ENCODE data around the gene CES1.
"Not testable (repeated sequence)": the region's sequence is repeated elsewhere in the genome, so short reads cannot be mapped to it uniquely, and the experiment has no call there.

The CES1 gene

GRCh38 chr16:55790240-55790639, 42.7 kb downstream of the CES1 start:
- DNase-seq (ENCODE audit: low read depth), result not testable (repeated sequence)

DNA sequence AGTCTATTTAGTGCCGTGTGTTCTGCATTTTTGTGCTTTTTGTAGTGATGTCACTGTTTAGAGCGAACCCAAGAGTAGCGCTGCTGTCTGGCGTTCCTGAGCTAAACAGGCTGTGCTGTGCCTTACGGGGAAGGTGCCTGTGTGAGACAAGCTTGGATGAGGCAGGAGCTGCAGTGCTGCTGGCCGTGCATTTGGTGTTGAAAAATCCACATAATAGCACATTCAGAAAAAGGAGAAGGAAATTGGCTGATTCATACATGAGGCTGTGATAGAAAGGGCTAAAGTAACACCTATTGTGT, 50.2 kb downstream of the CES1 start:
- not testable (repeated sequence) for DNase-seq (ENCODE audit: low read depth)

DNA sequence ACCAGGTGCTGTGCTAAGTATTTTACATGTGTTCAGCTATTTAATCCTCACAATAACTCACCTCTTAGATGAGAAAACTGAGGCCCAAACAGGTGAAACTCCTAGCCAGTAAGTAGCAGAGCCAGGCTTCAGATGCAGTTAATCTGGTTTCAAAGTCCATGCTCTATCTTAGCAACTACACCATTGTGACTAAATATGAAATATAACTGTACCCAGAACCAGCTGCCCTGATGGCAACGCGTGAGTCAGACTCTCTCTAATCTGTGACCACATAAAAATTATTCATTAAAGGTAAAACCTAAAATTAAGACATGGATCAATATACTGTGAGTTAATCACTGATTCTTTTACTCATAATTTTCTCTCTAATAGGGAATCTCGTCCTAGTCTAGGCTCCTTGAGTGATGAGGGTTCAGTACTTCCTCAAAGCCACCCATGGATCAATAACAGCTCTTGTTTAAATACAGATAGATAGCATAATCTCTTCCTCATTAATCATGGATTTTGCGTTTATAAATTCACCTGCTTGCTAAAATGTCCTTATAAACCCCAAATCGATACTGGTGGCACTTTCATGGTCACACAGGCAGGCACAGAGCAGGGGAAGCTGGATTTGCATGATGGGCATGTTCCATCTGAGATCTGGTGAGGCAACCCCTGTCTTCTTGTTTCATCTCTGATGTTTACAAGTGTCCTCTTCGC, 50.7 kb downstream of the CES1 start:
- DNase-seq (ENCODE audit: low read depth), result not testable (repeated sequence)

DNA sequence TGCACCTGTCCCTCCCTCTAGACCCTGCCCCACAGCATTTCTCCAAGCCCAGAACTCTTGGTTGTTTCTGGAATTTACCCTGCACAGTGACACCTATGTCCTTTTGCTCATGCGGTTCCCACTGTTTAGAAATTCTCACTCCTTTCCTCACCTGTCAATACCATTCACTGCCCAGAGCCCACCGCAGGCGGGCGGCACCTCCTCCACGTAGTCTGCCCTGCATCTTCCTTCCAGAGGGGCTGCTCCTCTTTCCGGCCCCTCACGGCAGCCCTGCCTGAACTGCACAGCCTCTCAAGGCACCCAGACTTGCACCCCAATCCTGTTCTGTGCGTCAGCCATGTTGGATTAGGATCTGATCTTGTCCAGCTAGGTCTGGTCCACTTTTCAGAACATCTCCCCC, 51.4 kb downstream of the CES1 start:
- not testable (repeated sequence) for DNase-seq (ENCODE audit: low read depth)

DNA sequence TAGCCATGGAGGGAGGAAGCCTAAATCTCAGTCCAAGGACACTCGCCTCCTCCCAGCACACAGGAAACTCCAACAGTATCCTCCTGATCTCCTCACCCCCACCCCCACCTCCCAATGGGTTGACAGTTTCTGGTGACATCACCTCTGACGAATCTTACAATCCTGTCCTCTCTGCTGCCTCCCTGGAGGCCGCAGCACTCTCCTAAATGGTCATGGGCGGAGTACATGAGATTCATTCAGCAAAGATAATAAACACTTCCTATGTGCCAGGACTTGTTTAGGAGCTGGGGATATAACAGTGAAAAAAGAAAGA, 52.8 kb downstream of the CES1 start:
- DNase-seq (ENCODE audit: low read depth), result not testable (repeated sequence)

- no peak for DNase-seq (ENCODE audit: low read depth)
Observed at GRCh38 chr16:55779402-55780094, 53.3 kb downstream of the CES1 start.

DNA sequence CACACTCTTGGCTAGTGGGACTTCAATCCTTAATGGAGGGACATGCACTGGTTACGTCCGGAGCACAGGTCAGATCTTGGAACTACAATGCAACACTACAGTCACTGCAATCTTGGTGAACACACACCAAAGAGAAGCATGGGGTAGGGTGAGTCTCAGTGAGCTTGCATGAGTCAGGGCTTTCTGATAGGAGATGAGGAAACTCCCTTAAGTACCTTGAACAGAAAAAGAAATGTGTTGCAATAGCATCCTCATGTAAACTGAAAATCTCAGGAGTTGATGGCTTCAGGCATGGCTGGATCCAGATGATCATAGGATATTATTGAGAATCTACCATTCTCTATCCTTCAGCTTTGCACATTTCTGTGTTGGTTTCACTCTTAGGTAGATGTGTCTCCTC, 54.1 kb downstream of the CES1 start:
- DNase-seq (ENCODE audit: low read depth), result no peak

GRCh38 chr16:55775857-55776256, 57.0 kb downstream of the CES1 start:
- no peak for DNase-seq (ENCODE audit: low read depth)

DNA sequence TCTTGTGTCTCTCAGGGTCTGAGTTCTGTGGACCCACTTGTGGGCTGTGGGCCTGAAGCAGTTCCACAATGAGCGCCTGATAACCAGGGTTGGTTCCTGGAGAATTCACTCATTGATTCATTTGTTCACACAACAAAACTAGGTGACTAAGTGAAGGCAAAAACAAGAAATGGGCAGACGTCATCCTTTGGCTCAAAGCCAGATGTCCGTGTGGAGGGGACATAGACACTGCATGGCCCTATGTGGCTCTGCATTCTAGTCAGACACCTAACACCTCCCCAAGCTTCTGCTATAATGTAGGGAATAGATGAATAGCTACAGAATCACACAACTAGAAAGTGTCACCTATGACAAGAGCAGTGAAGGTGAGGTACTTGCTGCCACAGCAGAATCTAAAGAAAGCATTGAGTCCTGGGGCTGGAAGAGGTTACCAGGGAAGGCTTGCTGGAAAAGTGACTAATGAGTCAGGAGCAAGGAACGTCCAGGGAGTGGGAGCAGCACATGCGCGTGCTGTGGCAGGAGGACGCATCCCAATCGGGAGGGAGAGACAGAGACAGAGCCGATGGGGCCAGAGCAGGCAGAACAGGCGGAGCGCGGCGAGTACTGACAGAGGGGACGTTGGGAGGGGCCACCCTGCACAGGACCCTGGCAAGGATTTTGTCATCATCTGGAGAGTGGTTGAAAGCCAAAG, 58.9 kb downstream of the CES1 start:
- DNase-seq (ENCODE audit: low read depth), result no peak

DNA sequence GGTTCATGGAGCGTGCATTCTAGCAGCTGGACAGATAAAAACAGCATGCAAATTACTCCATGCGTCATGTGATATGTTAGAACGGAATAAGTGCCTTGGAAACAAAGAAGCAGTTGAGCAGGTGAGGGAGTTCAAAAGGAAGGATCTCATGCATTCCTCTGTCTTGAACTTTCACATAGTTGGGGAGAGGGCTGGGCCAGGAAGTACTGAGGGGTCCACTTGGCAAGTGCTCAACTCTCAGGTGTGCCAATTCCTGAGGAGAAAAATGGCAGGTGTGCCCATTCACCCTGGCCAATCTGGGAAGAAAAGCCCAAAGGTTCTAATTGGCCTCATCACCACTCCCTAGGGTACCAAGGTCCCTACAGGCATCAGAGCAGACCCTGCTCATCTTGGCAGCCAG, 67.7 kb downstream of the CES1 start:
- DNase-seq (ENCODE audit: low read depth), result no peak

DNA sequence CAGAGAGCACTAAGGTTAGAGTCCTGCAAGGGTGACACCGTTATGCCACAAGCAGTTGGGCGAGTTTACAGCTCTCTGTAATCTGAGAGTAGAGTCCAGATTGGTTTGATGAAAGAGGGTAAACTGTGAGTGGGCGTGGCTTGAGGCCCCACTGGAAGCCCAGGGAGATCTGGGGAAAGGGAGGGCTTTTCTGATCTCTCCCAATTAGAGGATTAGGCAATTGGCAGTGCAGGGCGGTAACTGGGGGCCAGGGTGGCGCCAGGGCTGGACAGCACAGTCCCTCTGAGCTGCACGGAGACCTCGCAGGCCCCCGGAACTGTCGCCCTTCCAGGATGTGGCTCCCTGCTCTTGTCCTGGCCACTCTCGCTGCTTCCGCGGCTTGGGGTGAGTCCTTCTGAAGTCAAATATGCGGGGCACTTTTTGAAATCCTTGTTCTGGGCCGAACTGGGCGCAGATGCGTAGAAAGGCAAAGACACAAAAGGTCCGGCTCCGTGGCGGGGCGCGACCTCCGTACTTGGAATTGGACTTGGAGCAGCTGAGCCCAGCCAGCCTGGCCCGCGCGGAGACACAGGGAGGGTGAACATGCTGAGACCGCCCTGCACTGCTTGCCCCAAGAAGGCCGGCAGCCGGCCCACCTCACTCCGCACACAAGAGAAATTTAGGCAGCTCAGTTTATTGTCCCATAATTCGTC, 72.4 kb downstream of the CES1 start:
- DNase-seq (ENCODE audit: low read depth), result no peak

DNA sequence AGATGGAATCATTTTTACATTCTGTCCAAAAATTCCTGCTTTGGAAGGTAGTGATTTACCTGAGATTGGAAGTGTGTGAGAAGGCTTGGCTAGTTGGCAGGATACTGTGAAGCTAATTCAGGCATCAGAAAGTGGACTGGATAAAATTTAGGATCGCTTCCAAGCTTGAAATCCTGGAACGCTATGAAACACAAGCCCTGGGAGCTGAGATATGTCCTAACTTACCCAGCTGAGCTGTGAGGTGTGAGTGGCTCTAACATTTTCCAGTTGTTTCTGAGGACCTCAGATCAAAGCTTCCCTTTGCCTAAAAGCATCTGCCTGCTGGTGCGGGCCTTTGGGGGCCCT, 73.0 kb downstream of the CES1 start:
- not testable (repeated sequence) for DNase-seq (ENCODE audit: low read depth)

DNA sequence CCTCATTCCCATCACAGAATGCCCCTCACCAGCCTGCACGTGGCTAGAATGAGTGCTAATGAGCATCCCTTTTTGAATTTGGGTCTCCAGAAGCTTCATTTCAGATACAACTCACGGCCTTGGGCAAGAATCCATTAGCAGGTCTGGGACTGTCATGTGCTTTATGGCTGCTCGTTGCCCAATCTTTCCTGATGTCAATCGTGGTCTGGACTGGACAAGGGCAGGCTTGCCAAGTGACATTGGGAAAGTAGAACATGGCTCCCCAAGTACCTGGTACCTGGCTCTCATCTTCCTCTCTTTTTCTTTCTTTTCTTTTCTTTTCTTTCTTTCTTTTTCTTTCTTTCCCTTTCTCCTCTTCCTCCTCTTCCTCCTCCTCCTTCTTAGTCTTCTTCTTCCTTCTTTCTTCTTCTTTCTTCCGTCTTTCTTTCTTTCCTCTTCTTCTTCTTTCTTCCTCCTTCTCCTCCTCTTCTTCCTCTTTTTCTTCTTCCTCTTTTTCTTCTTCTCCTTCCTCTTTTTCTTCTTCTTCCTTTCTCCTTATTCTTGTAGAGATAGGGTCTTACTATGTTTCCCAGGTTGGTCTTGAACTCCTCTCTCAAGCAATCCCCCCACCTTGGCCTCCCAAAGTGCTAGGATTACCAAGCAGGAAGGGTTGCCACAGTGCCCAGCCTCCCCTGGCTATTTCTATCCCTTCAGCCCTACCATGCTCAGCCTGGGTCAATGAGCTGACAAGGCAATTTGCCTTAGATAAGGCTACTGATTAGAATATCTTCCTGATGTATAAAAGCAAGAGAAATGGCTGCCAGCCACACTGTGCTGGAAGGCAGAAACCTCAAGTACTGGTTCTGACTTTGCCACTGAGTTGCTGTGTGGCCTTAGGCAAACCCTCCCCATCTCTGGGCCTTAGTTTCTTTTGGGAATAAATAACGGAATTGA, 75.0 kb downstream of the CES1 start:
- not testable (repeated sequence) for DNase-seq (ENCODE audit: low read depth)

- DNase-seq (ENCODE audit: low read depth), result no peak
Observed at GRCh38 chr16:55756963-55757362, 75.9 kb downstream of the CES1 start.

GRCh38 chr16:55754056-55754455, 78.8 kb downstream of the CES1 start:
- no peak for DNase-seq (ENCODE audit: low read depth)

DNA sequence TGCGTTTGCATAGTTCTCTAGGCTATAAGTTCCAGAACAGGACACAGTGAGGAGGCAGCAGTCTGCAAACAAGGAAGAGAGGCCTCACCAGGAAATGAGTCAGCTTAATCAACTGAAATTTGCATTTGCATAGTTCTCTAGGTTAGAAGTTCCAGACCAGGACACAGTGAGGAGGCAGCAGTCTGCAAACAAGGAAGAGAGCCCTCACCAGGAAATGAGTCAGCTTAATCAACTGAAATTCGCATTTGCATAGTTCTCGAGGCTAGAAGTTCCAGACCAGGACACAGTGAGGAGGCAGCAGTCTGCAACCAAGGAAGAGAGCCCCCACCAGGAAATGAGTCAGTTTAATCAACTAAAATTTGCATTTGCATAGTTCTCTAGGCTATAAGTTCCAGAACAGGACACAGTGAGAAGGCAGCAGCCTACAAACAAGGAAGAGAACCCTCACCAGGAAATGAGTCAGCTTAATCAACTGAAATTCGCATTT, 79.7 kb downstream of the CES1 start:
- not testable (repeated sequence) for DNase-seq (ENCODE audit: low read depth)
